Left renal cortex interstitium (tissue), 4 donors: Measurements from ENCODE around the gene DUSP22. TPM values are rescaled to one million over a fixed set of nuclear protein-coding genes. Genes with fewer than 3 reads are reported as not detected.

ENCODE experiments used
- DNase-seq, 4 donors: peaks; one replicate each; pipeline ENCODE4 v3.0.0-alpha.2; 2013; ENCODE audit warnings: low read depth in 4 of 4, low spot score in 2 of 4, missing footprints in 1 of 4
- polyA plus RNA-seq, 4 donors: library from polyadenylated mRNA; unstranded; fragments of 120-200 nt; gene quantifications; one replicate each; pipeline ENCODE4 v1.2.1, GENCODE V29; 2013; ENCODE audit not compliant: insufficient read length in 4 of 4

Gene DUSP22
- polyA plus RNA-seq, 4 donors = 22.2 to 25.0 (median 23.2) TPM

DNA sequence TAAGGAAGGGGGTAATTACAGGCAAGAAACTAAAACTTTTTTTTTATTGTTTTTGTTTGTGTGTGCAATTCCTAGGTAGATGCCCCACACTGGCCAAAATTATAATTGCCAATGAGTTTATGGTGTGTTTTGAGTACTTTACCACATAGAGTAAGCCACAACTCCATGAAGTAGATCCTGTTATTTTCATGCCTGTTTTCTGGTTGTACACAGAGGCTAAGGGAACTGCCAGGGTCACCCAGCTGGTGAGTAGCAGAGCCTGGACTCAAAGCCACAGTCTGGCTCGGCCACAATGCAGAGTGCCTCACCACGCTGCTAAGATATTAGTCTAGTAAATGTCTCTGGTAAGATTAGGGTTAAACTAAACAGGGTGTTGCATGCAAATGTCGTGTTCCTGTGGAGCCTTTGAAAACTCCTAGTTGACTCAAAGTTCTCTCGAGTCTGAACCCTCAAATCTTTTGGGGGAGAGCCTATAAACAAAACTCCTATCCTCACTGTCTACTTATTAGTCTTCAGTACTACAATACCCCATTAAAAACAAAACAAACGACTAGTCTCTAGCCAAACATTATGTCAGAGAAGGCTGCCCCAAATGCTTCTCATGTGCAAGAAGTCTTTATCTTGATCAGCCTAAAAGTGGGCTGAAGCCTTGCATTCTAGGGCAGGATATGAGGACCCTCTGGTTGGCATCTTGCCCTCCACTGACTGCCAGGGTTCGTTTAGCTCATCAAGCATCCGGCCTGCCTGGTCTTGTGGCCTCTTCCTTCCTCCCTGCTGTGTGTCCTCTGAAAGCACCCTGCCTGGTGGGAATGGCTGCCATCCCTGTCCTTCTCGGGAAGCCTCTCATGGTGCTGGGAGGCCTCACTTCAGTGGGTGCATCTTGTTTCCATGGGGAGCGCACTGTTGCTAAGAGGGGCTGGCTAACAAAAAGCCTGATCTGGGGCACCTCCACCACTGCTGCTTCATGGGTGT lies 4.2 kb downstream of the DUSP22 start:
- DNase-seq = no peak

DNA sequence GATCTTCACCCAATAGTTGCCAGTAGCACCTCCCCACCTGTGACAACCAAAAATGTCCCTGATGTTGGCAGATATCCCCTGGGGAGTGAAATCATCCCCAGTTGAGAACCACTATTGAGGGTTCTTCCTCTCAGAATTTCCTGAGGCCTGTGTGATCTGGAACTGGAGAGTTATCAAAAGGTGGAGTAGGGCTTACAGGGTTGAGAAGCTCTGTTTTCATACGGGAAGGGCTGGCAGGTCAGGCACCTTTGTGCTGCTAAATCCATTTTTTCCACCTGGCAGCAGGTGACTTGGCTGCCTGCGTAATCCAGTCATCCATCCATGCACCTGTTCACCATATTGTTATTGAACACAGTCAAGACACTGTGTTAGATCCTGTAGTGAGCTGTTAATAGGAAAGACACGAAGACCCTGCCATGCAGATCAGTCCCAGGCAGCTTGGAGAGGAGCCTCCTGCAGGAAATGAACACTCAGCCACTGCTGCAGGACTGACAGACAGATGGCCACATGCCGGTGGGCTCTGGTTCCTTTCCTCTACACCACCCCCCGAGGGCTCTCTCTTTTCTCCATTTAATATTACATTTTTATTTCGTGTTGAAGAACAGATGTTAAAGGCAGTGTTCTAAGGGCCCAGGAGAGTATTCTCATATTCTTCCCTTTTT lies 5.4 kb downstream of the DUSP22 start:
- no peak for DNase-seq

DNA sequence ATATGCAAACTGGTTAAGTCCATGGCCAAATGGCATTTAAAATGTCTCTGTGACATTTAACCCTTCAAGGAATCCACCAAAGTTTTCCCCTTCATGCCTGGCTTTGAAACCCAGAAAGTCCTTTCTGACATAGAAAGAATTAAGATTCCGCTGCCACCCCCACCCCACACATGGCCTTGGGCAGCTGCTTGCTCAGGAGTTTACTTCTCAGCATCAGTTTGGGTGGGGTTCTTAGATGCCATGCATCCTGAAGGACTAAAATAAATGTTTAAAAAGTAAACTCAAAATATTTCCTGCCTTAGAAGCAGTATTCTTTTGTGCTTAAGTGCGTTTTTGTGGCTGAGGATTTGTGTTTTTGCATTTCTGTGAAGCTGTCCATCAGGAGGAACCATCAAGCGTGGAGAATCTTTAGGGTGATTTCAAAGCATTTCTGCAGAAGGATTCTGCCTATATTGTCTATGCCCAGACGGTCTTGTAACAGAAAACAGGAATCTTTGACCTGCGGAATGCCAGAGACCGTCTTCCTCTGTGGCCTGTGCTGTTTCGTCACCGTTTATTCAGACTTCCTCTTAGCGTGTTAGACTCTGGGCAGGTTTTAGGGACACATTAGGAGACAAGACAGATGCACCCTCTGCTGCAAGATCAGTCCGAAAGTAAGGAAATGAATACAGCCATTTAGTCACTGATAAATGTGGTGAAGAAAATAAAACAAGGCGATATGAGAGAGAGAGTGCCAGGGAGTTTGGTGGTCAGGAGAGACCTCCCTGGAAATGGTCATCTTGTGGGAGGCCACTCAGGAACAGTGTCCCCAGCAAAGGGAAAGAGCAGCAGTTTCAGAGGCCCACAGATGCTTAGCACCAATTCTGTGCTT lies 6.2 kb downstream of the DUSP22 start:
- DNase-seq = no peak

DNA sequence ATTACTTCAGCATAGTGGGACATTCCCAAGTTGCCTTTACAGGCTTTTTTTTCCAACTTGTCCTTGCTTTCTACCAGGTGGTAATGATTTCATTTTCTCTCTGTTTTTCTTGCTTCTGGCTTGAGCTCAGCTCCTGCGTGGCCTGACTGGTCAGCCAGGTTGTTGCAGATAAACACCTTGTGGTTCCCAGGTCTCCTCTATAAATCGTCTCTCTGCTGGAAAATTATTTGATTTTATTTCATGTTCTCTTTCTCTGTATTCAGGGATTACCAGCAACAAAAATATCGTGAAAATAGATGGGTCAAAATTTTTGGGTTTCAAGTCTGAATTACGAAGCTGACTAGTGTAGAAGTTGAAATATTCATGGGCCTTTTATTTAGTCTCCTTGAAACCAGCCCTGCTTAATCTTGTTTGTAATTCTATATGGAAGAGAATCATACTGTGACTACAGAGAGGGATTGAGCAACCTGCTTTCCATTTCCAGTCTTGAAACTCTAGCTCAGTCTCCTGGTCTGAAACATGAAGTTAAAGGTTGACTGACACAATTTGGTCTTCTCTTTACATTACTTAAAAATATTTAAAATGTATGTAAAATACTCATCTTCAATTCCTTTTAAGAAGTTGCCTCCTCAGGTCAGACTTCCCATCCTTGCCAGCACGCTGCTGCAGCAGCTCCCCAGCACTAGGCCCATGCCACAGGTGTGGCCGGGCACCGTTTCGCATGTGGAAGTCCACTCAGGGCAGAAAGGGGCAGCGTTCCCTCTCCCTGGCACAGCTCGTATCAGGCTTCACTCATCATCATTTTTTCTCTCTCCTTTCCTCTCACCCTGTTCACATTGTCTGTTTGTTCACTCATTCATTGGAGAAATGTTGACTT lies 7.1 kb downstream of the DUSP22 start:
- no peak for DNase-seq

DNA sequence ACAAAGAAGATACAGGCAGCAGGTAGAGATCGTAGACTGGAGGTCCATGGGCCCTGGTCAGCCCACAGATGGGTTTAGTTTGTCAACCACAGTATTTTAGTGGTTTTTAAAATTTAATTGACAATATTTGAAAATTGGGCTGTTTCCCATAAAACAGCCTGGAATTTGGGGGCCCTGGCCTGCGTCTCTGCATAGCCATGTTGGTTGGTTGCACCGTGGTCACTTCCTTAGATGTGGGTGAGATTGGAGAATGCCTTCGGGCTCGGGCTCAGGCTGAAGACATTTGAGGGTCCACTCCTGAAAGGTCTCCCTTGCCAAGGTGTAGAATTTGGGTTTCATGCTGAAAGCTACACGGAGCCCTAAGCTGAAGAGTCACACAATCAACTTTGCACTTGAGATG lies 7.7 kb downstream of the DUSP22 start:
- no peak for DNase-seq

DNA sequence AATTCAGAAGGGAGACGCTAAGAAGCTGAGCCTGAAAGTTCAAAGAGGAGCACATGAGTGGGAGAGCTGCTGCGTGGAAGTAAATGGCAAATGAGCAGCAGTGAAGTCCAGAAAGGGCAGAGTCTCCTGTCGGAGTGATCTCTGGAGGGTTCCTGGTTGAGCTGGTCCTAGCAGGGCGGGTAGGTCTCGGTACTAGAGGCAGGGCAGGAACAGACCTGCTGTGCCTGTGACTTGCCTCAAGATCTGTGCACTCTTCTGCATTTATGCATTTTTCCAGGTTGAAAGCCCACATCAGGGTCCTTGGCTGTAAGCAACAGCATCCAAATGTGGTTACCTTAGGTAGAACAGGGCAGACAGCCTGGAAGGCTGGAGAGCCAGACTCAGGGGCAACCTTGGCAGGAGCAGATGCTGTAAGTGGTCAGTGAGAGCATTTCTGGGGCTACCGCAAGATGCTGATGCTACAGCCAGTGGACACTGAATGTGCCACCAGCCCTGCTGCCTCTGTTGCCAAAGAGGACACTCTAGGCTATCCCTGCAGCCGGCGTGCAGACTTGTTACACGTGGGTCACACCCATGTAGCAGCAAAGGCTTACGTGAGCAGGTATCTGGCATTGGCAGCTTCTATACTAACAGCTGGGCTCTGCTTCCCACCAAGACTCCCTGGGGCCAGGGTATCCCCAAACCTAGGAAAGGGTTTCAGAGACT lies 8.4 kb downstream of the DUSP22 start:
- DNase-seq = no peak

DNA sequence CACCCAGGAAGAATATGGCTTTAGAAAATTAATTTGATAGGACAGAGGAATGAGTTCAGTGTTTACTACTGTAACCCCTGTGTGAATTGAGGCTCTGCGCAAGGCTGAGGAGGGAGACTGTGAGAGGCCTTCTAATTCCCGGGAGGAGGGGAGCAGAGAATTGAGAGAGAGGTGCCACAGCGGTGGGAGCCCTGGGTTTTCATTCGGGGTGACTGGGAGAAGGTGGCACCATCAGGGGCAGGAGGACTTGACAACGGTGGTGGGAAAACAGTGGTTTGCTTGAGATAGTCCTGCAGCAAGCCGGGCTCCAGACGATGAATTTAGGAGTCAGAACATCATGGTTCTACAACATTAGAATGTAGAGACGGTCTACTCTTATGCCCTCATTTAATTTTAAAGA lies 9.2 kb downstream of the DUSP22 start:
- no peak for DNase-seq

DNA sequence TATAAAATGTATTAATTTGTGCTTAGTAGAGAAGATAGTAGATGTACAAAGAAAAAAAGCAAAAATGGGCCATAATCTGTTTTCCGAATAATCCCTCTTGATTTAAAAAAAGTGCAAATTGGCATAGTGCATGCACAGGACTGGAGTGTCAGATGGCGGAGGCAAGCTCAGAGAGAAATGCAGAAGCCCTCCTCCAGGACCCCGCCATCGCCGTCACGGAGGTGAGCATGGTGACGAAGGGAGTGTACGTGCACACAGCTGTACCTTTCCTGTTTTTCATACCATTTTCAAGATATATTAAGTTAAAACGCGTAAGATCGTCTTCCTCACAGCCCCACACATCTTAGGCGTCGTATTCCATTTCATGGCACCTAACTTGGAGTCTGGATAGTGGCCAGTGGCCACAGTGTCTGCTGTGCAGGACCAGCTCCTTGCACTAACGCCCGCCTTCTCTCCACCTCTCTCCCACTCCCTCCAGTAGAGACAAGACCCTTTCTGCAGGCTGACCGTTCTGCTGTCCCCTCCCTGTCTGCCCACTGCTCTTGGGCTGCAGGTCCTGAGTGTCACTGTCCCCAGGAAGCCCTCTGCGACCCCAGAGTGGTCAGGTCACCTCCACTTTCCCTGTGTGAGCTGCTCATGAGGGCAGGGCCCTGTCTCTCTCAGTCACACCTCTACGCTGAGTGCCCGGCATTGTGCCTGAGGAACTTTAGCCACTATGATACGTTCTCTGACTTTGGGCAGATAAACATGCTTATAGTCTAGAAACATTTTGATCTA lies 9.8 kb downstream of the DUSP22 start:
- no peak for DNase-seq

DNA sequence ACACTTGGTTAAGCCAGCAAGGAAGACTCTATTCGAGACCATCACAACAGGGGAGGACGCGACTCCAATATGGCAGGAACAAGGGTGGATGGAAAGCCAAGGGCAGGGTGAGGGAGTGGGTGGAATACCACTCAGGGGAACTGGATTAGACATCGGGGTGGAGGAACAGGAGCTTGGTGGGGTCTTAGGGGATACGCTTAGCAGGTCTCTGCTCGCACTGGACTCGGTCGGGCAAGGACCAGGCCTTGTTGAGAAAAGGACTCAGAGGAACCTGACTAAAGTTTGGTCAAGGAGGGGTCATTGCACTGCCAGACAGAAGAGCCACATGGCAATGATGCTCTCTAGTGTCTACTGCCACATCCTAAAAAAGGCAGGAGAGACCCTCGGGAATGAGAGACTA lies 10.5 kb downstream of the DUSP22 start:
- DNase-seq = no peak

DNA sequence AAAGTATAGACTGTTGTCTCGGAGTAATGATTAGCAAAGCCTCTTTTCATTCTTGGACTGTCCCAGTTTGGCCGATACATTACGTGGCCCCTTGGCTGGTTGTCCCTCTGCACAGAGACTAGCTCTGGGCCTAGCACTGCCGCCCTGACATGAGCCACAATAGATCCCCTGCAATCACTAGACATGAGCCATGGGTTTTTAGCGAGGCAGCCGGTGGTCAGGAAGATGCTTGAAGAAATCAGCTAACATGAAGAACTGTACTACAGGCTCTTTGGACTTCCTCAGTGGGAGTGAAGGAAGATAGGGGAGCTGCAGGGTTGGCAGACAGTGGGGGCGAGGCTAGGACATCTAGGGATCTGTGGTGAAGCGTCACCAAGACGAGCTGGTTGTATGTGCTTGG lies 11.0 kb downstream of the DUSP22 start:
- no peak for DNase-seq

DNA sequence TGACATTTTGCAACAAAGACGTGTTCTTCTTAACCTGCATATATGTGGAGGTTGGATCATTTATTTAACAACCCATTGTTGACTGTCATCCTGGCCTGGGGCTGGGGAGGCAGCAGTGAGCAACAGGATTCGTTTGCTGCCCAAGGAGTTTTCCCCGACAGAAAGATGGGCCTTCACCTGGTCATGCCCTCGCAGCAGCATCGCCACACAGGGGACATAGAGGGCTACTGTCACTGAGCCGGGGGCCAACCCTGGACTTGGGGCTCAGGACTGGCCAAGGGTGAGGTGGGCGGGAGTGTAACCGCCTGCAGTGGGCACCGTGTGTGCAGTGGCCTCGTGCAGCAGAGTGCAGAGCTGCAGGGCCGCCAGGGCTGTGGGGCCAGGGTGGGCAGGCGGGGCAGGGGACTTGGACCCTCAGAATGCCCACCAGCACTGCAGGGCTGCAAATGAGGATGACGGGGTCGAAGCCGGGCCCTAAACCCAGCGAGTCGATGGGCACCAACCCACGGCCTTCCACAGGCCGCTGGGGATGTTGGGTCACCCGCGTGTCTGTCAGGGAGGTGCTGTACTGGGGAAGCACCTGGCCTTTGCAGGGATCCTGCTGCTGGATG lies 11.8 kb downstream of the DUSP22 start:
- no peak for DNase-seq

DNA sequence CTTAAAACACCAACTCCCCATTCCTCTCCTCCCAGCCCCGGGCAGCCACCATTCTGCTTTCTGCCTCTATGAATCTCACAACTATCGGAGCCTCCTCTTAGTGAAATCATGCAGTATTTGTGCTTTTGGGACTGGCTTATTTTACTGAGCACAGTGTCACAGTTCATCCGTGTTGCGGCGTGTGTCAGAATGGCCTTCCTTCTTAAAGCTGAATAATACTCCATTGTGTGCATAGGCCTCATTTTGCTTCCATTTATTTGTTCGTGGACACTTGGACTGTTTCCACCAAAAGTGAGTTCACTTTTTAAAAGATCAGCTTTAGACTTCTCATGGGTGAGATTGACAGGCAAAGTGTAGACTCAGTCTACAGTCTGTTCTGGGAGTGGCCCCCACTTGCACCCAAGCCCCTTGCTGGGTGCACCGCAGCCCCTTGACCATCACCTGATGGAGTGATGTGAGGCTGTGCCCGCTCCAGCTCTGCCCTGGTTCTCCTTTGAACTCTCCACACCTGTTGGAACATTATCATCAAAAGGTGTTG lies 12.6 kb downstream of the DUSP22 start:
- DNase-seq = no peak

DNA sequence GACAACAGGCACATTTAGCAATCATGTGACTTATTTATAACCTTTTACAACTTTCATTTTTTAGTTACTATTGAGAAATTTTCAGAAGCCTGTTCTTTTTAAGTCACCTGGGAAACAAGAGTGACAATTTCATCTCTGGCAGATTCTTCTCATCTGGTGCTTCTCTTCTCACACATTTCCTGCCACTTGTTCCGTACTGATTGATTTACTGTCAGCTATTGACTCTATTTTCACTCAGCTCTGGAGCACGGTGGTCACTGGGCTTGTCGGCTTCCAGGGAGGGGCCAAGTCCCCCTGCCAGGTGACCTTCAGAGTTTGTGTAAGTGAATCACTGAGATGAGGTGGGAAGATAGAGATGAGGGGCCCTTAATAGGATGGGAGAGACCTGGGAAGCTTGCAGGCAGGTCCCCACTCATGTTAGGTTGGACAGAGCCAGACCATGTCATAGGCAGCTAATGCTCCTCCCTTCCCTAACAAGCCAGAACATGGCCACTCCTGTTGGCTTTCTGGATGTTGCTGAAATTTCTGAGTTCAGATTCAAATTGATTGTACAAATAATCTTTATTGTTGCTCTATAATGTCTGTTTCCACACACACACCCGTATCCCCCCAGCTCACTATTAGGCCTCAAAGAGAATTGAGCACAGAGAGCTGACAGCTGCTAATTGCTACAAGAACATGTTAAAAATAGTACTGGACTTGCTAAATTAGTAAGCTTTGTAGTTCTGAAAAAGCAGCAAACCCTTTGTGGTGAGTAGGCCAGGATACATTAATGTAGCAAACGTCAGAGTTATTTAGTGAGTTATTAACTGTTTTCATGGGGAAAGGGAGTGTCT lies 13.3 kb downstream of the DUSP22 start:
- DNase-seq = no peak

DNA sequence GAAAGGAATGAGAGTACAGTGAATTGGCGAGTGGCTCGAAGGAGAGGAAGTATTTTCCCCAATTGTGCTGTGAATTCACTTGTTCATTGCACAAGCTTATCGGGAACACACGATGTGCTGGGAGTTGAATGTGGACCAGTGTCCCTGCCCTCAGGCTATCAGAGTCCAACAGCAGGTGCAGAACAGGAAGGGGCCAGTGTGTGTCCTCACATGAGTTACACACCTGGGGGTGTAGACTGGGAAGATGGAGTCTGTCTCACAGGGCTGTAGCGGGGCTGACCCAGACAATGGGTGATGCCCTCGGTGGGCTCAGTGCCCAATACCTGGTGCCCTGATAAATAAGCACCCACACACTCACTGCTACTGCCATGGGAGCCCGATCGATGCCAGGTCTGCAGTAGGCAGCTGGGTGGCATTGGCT lies 14.4 kb downstream of the DUSP22 start:
- no peak for DNase-seq

DNA sequence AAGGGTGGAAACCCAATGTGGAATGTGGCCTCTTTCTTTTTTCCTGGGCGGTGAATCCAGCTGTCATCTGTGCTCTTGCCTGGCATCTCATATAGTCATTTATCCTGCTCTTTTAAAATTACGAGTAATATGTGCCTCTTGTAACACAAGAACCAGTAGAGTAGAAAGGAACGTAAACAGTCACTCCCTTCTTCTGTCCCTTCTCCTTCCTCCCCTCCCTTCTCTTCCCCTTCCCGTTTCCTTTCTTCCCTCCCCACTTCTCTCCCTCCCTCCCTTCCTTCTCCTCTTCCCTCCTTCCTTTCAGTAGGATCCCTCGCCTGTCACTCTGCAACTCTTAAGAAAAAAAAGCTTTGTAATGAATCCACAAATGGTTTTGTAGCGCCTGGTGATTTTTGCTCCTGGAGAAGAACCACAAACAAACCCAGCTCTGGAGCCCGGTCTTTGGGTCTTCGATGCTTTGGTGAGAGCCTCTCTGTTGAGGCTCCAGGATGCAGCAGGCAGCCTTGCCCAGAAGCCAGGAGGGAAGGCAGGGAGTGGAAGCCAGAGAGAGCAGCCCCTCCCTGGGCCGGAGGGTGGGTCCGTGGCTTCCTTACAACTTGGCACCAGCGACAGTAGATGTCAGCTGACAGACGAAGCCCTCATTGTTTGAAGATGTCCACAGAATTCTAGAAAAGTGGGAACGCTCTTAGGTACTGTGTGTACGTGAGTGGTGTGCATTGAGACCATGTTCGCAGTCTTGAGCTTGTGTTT lies 15.0 kb downstream of the DUSP22 start:
- no peak for DNase-seq

DNA sequence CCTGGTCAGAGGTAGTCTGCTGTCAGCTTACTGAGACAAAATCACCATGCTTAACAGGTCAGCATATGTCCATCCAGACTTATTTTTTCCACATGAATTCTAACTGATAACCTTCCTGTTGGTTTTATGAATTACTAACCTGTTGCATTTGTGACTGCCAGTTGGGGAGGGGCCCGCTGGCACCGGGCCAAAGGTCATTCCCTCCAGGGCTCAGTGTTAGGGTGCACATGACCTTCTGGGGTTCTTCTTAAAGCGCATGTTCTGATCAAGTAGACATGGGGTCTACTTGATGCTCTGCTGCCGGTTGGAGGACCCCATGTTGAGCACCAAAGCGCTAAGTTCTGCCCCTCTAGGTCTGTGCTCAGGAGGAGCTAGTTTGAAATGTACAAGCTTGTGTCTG lies 15.6 kb downstream of the DUSP22 start:
- no peak for DNase-seq
